NCI-H128 (cell line): ENCODE results near the gene OR51B4.
"Not testable (repeated sequence)": the region's sequence is repeated elsewhere in the genome, so short reads cannot be mapped to it uniquely, and the experiment has no call there.

Experiments
- DNase-seq: peaks from one replicate; lab custom pipeline; 2025; ENCODE audit not compliant: unreplicated experiment; lab: John Stamatoyannopoulos, UW

The OR51B4 gene

GRCh38 chr11:5301846-5302245 is at the start of gene OR51B4:
OR51B4 (minus strand) TSS chr11:5301946; CDS start chr11:5301946, 0 bp downstream.
- DNase-seq: no peak

GRCh38 chr11:5351208-5351607 is 49.5 kb upstream of the OR51B4 start, which contains the start of gene OR51B6:
OR51B6 (plus strand) TSS chr11:5351508; CDS start chr11:5351508, 0 bp downstream.
- DNase-seq: no peak

GRCh38 chr11:5349550-5349949 is 47.8 kb upstream of the OR51B4 start:
- DNase-seq: no peak

GRCh38 chr11:5348551-5349194 is 46.9 kb upstream of the OR51B4 start:
- DNase-seq: no peak

GRCh38 chr11:5345831-5346230 is 44.1 kb upstream of the OR51B4 start:
- no peak for DNase-seq

- no peak for DNase-seq
Measured at GRCh38 chr11:5343474-5344335, 42.0 kb upstream of the OR51B4 start, which contains the start of gene OR51B5. OR51B5 (minus strand) TSS chr11:5343524; CDS start chr11:5343524, 0 bp downstream.

GRCh38 chr11:5339771-5340322 is 38.1 kb upstream of the OR51B4 start:
- DNase-seq: no peak

GRCh38 chr11:5337253-5337652 is 35.5 kb upstream of the OR51B4 start:
- not testable (repeated sequence) for DNase-seq

GRCh38 chr11:5336331-5336730 is 34.6 kb upstream of the OR51B4 start:
- no peak for DNase-seq

- DNase-seq: no peak
Measured at GRCh38 chr11:5335170-5335569, 33.4 kb upstream of the OR51B4 start.

- DNase-seq: no peak
Measured at GRCh38 chr11:5324197-5324596, 22.5 kb upstream of the OR51B4 start, which contains the start of gene OR51B2. OR51B2 (minus strand) TSS chr11:5324297; CDS start chr11:5324297, 0 bp downstream.

- no peak for DNase-seq
Measured at GRCh38 chr11:5317292-5317691, 15.5 kb upstream of the OR51B4 start.

- not testable (repeated sequence) for DNase-seq
Measured at GRCh38 chr11:5313326-5314023, 11.7 kb upstream of the OR51B4 start.

- DNase-seq: no peak
Measured at GRCh38 chr11:5310423-5310822, 8.7 kb upstream of the OR51B4 start.

- DNase-seq: no peak
Measured at GRCh38 chr11:5307256-5308019, 5.7 kb upstream of the OR51B4 start.

GRCh38 chr11:5304046-5304445 is 2.3 kb upstream of the OR51B4 start:
- DNase-seq: no peak

- no peak for DNase-seq
Measured at GRCh38 chr11:5303626-5304025, 1.9 kb upstream of the OR51B4 start.

- no peak for DNase-seq
Measured at GRCh38 chr11:5300251-5300650, 1.5 kb downstream of the OR51B4 start.

GRCh38 chr11:5298451-5298850 is 3.3 kb downstream of the OR51B4 start:
- DNase-seq: no peak

- DNase-seq: no peak
Measured at GRCh38 chr11:5297721-5298323, 3.9 kb downstream of the OR51B4 start.
